Measurements from ENCODE around the gene TCF12. TPM values are rescaled to one million over a fixed set of nuclear protein-coding genes. Genes with fewer than 3 reads are reported as not detected.

The TCF12 gene
- polyA plus RNA-seq, 1 donor = 69.4 TPM

- H3K9me3 ChIP-seq (ENCODE audit: control insufficient read depth, low read depth, low read length) = no peaks in the 10 kb centered on the region
- 80% methylated on average over 2 of the region's 5 CpGs for WGBS (ENCODE audit: insufficient coverage, low lambda C conversion rate)
- no peak overlapping the region for H3K27ac ChIP-seq (ENCODE audit: low read length)
- DNase-seq = no peak
- no peaks in the 10 kb centered on the region for H3K4me1 ChIP-seq (ENCODE audit: control insufficient read depth, insufficient read depth, low read length)
- peaks cover 26% of the 10 kb centered on the region for H3K36me3 ChIP-seq (ENCODE audit: control insufficient read depth, insufficient read depth, low read length)
- H3K4me3 ChIP-seq (ENCODE audit: low read length) = no peak overlapping the region
- H3K27me3 ChIP-seq (ENCODE audit: control insufficient read depth, insufficient read depth, low read length) = no peaks in the 10 kb centered on the region
Observed at GRCh38 chr15:57253082-57253481, 334.6 kb downstream of the TCF12 start.

DNA sequence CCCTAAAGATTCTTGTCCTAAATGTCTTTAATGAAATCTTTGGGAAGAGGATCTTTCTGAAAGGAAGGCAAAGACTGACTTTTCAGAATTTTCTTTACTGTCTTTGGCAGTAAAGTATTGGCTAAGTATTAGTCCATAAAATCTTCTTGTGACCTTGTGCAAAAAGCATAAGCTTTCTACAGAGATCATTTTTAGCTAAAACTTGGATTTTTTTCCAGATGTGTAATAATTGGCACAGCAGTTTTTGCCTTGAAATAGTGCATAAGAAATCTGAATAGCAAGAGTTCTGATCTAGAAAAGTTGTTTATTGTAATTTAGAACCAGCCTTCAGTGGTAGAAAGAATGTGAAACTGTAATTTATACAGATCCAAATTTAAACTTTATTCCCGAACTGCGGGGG lies 335.1 kb downstream of the TCF12 start:
- Histone ChIP-seq H3K36me3 (ENCODE audit: control insufficient read depth, insufficient read depth, low read length) (peaks cover 24% of the 10 kb centered on the region), H3K9me3 (ENCODE audit: control insufficient read depth, low read depth, low read length) (no peaks in the 10 kb centered on the region), H3K27ac (ENCODE audit: low read length) (no peak overlapping the region), H3K4me3 (ENCODE audit: low read length) (no peak overlapping the region), H3K27me3 (ENCODE audit: control insufficient read depth, insufficient read depth, low read length) (no peaks in the 10 kb centered on the region), H3K4me1 (ENCODE audit: control insufficient read depth, insufficient read depth, low read length) (no peaks in the 10 kb centered on the region)
- no peak for DNase-seq
- WGBS (ENCODE audit: insufficient coverage, low lambda C conversion rate) = 100% methylated on average over 2 of the region's 2 CpGs

DNA sequence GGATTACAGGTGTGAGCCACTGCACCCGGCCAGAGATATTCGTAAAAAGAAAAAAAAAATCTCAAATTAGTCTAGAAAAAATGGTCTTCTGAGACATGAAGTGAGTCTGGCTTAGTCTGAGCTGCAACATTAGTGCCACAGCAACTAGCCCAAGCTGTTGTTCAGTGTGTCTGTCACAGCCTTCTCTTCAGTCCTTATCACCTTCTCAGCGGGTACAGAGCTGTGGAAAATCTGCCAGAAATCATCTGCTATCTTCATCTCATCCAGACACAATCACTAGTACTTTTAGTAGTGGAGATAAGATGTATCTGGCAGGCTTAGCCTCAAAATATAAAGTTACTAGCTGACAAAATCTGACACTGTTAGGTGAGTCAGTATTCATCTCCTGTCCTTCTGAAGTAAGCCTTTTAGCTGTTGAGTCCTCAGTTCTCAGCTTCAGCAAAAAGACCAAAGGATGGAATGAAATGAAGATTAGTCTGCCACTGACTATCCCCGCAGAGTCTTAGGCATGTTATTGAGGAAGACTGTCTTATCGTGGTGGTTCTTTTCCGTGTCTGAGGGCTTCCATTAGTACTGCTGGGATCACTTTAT lies 337.4 kb downstream of the TCF12 start:
- no peak for DNase-seq
- no peaks in the 10 kb centered on the region for H3K9me3 ChIP-seq (ENCODE audit: control insufficient read depth, low read depth, low read length)
- no peaks in the 10 kb centered on the region for H3K27me3 ChIP-seq (ENCODE audit: control insufficient read depth, insufficient read depth, low read length)
- H3K27ac ChIP-seq (ENCODE audit: low read length) = no peak overlapping the region
- no CpG with 5 or more reads among the region's 6 CpGs for WGBS (ENCODE audit: insufficient coverage, low lambda C conversion rate)
- H3K4me3 ChIP-seq (ENCODE audit: low read length) = no peak overlapping the region
- H3K36me3 ChIP-seq (ENCODE audit: control insufficient read depth, insufficient read depth, low read length) = peaks cover 21% of the 10 kb centered on the region
- peaks cover 5% of the 10 kb centered on the region for H3K4me1 ChIP-seq (ENCODE audit: control insufficient read depth, insufficient read depth, low read length)

DNA sequence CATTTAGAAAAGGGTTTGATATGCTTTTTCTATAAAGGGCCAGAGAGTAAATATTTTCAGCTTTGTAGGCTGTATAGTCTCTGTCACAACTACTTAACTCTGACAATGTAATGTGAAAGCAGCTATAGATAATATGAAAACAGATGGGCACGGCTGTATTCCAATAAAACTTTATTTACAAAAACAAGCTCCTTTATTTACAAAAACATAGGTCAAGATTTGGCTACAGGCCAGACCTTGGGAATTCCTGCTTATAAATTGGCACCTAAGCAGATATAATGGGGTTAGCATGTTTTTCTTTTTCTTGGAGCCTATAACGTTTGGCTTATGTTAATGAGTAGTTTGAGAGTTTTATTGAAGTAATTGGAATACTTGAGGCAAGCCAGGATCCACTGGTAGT lies 338.5 kb downstream of the TCF12 start:
- Histone ChIP-seq H3K27ac (ENCODE audit: low read length) (no peak overlapping the region), H3K4me1 (ENCODE audit: control insufficient read depth, insufficient read depth, low read length) (peaks cover 5% of the 10 kb centered on the region), H3K27me3 (ENCODE audit: control insufficient read depth, insufficient read depth, low read length) (no peaks in the 10 kb centered on the region), H3K9me3 (ENCODE audit: control insufficient read depth, low read depth, low read length) (no peaks in the 10 kb centered on the region), H3K4me3 (ENCODE audit: low read length) (no peak overlapping the region), H3K36me3 (ENCODE audit: control insufficient read depth, insufficient read depth, low read length) (peaks cover 18% of the 10 kb centered on the region)
- no CpG with 5 or more reads among the region's 2 CpGs for WGBS (ENCODE audit: insufficient coverage, low lambda C conversion rate)
- no peak for DNase-seq

- Histone ChIP-seq H3K4me3 (ENCODE audit: low read length) (no peak overlapping the region), H3K36me3 (ENCODE audit: control insufficient read depth, insufficient read depth, low read length) (peaks cover 24% of the 10 kb centered on the region), H3K27me3 (ENCODE audit: control insufficient read depth, insufficient read depth, low read length) (no peaks in the 10 kb centered on the region), H3K4me1 (ENCODE audit: control insufficient read depth, insufficient read depth, low read length) (peaks cover 5% of the 10 kb centered on the region), H3K9me3 (ENCODE audit: control insufficient read depth, low read depth, low read length) (no peaks in the 10 kb centered on the region), H3K27ac (ENCODE audit: low read length) (peak overlapping the region; percentile 2)
- WGBS (ENCODE audit: insufficient coverage, low lambda C conversion rate) = 71% methylated on average over 1 of the region's 6 CpGs
- DNase-seq = peak; percentile 56 to 78
Observed at GRCh38 chr15:57259568-57260040, 341.2 kb downstream of the TCF12 start.

GRCh38 chr15:57263520-57263919 lies 345.1 kb downstream of the TCF12 start:
- Histone ChIP-seq H3K4me3 (ENCODE audit: low read length) (no peak overlapping the region), H3K36me3 (ENCODE audit: control insufficient read depth, insufficient read depth, low read length) (peaks cover 26% of the 10 kb centered on the region), H3K27ac (ENCODE audit: low read length) (no peak overlapping the region), H3K9me3 (ENCODE audit: control insufficient read depth, low read depth, low read length) (no peaks in the 10 kb centered on the region), H3K4me1 (ENCODE audit: control insufficient read depth, insufficient read depth, low read length) (peaks cover 5% of the 10 kb centered on the region), H3K27me3 (ENCODE audit: control insufficient read depth, insufficient read depth, low read length) (no peaks in the 10 kb centered on the region)
- DNase-seq = no peak
- WGBS (ENCODE audit: insufficient coverage, low lambda C conversion rate) = 83% methylated on average over 2 of the region's 3 CpGs

DNA sequence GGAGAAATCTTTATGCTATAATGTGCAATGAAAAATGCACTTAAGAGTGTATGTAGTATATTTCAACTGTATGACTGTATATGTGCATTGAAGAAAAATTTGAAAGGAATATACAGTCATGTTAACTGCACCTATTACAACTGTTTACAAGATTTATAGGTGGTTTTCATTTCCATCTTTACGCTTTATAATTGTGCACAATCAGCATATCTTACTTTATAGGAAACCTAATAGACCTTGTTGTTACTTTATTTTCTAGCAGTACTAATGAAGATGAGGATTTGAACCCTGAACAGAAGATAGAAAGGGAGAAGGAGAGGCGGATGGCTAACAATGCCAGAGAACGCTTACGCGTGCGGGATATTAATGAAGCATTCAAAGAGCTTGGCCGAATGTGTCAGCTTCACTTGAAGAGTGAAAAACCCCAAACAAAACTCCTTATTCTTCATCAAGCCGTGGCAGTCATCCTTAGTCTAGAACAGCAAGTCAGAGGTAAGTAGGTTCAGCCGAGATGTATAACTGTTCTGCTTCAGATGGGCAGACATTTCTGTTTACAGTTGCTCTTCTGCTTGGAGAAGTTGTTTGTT lies 354.4 kb downstream of the TCF12 start:
- Histone ChIP-seq H3K9me3 (ENCODE audit: control insufficient read depth, low read depth, low read length) (no peaks in the 10 kb centered on the region), H3K4me1 (ENCODE audit: control insufficient read depth, insufficient read depth, low read length) (no peaks in the 10 kb centered on the region), H3K4me3 (ENCODE audit: low read length) (no peak overlapping the region), H3K36me3 (ENCODE audit: control insufficient read depth, insufficient read depth, low read length) (peaks cover 44% of the 10 kb centered on the region), H3K27ac (ENCODE audit: low read length) (no peak overlapping the region), H3K27me3 (ENCODE audit: control insufficient read depth, insufficient read depth, low read length) (no peaks in the 10 kb centered on the region)
- DNase-seq = no peak
- WGBS (ENCODE audit: insufficient coverage, low lambda C conversion rate) = 100% methylated on average over 7 of the region's 9 CpGs

DNA sequence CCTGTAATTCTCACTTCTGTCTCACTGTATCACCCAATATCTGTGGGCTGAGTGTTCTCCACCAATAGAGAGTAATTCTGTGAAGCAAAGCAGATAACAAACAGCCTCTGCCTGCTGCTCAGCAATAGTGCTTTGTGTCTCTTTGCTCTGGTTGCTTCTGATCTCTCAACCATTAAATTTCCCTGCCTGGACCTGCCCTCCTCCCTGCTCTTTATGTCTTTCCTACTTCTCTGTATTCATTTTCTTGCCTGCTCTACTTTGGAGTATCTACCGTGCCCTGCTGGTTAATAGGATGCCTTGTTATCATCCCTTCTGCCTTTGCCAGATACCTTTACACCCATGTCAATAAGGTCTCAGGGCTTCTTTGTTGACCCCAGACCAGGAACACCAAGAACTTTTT lies 355.0 kb downstream of the TCF12 start:
- no peak for DNase-seq
- H3K4me1 ChIP-seq (ENCODE audit: control insufficient read depth, insufficient read depth, low read length) = no peaks in the 10 kb centered on the region
- H3K4me3 ChIP-seq (ENCODE audit: low read length) = no peak overlapping the region
- H3K27ac ChIP-seq (ENCODE audit: low read length) = no peak overlapping the region
- no CpG with 5 or more reads among the region's 1 CpG for WGBS (ENCODE audit: insufficient coverage, low lambda C conversion rate)
- peaks cover 46% of the 10 kb centered on the region for H3K36me3 ChIP-seq (ENCODE audit: control insufficient read depth, insufficient read depth, low read length)
- no peaks in the 10 kb centered on the region for H3K9me3 ChIP-seq (ENCODE audit: control insufficient read depth, low read depth, low read length)
- H3K27me3 ChIP-seq (ENCODE audit: control insufficient read depth, insufficient read depth, low read length) = no peaks in the 10 kb centered on the region

DNA sequence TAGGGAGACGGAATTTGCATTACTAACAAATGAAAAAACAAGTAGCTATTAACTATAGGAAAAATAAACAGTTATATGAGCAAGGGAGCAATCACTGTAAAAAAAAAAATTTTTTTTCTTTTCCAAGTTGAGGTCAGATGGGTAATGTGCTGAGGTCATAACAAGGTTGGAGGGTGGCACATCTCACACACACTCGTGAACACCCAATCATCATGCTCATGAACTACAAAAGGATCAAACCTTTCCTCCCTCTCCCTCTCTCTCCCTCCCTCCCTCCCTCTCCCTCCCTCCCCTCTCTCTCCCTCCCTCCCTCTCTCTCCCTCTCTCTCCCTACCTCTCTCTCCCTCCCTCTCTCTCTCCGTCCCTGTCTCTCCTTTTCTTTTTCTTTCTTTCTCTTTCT lies 360.0 kb downstream of the TCF12 start:
- H3K9me3 ChIP-seq (ENCODE audit: control insufficient read depth, low read depth, low read length) = no peaks in the 10 kb centered on the region
- H3K4me3 ChIP-seq (ENCODE audit: low read length) = no peak overlapping the region
- peaks cover 60% of the 10 kb centered on the region for H3K36me3 ChIP-seq (ENCODE audit: control insufficient read depth, insufficient read depth, low read length)
- WGBS (ENCODE audit: insufficient coverage, low lambda C conversion rate) = 93% methylated on average over 2 of the region's 3 CpGs
- DNase-seq = no peak
- no peak overlapping the region for H3K27ac ChIP-seq (ENCODE audit: low read length)
- no peaks in the 10 kb centered on the region for H3K27me3 ChIP-seq (ENCODE audit: control insufficient read depth, insufficient read depth, low read length)
- no peaks in the 10 kb centered on the region for H3K4me1 ChIP-seq (ENCODE audit: control insufficient read depth, insufficient read depth, low read length)

- WGBS (ENCODE audit: insufficient coverage, low lambda C conversion rate) = no CpG with 5 or more reads among the region's 3 CpGs
- no peak for DNase-seq
- no peaks in the 10 kb centered on the region for H3K4me1 ChIP-seq (ENCODE audit: control insufficient read depth, insufficient read depth, low read length)
- no peak overlapping the region for H3K4me3 ChIP-seq (ENCODE audit: low read length)
- H3K36me3 ChIP-seq (ENCODE audit: control insufficient read depth, insufficient read depth, low read length) = peaks cover 54% of the 10 kb centered on the region
- no peaks in the 10 kb centered on the region for H3K27me3 ChIP-seq (ENCODE audit: control insufficient read depth, insufficient read depth, low read length)
- H3K27ac ChIP-seq (ENCODE audit: low read length) = no peak overlapping the region
- no peaks in the 10 kb centered on the region for H3K9me3 ChIP-seq (ENCODE audit: control insufficient read depth, low read depth, low read length)
Observed at GRCh38 chr15:57280464-57280863, 362.0 kb downstream of the TCF12 start.

DNA sequence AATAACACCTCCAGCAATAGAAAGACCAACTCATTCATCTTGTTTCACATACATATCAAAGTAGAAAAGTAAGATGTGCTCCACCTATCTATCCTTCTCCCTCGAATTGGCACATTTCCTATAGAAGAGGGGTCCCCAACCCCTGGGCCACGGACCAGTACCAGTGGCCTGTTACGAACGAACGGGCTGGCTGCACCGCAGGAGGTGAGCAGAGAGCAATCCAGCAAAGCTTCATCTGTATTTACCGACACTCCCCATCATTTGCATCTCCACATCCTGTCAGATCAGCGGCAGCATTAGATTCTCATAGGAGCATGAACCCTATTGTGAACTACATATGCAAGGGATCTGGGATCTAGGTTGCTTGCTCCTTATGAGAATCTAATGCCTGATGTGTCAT lies 362.9 kb downstream of the TCF12 start:
- no peak overlapping the region for H3K4me3 ChIP-seq (ENCODE audit: low read length)
- DNase-seq = no peak

More for the DNA sequence above, 362.9 kb downstream of the TCF12 start:
- Histone ChIP-seq H3K27ac (ENCODE audit: low read length) (no peak overlapping the region), H3K4me1 (ENCODE audit: control insufficient read depth, insufficient read depth, low read length) (no peaks in the 10 kb centered on the region), H3K27me3 (ENCODE audit: control insufficient read depth, insufficient read depth, low read length) (no peaks in the 10 kb centered on the region), H3K36me3 (ENCODE audit: control insufficient read depth, insufficient read depth, low read length) (peaks cover 55% of the 10 kb centered on the region), H3K9me3 (ENCODE audit: control insufficient read depth, low read depth, low read length) (no peaks in the 10 kb centered on the region)
- WGBS (ENCODE audit: insufficient coverage, low lambda C conversion rate) = no CpG with 5 or more reads among the region's 8 CpGs

Data from large intestine (tissue), 3 donors.